Measurements from ENCODE around the gene TMC1. TPM values are rescaled to one million over a fixed set of nuclear protein-coding genes. Genes with fewer than 3 reads are reported as not detected.

TMC1 gene
- total RNA-seq, 4 donors from 2014 or later, result 0.12 to 0.56 (median 0.13) TPM; not detected in 1

DNA sequence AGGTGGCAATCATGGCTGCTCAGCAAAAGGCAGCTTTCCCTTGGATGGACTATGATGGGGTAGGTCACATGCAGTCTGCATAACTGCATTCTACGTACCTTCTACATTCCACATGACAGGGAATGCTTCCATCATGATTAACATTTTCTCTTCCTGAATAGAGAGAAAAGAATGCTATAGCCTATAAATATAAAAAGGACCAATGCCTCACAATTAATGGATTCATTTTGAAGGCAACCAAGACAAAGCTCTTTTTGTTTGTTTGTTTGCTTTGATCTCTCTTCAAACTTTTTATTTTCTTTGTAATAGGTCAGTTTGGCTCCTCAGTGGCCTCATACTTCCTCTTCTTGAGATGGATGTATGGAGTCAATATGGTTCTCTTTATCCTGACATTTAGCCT is 230.1 kb downstream of the TMC1 start:
- TF ChIP-seq, protein P1, sequence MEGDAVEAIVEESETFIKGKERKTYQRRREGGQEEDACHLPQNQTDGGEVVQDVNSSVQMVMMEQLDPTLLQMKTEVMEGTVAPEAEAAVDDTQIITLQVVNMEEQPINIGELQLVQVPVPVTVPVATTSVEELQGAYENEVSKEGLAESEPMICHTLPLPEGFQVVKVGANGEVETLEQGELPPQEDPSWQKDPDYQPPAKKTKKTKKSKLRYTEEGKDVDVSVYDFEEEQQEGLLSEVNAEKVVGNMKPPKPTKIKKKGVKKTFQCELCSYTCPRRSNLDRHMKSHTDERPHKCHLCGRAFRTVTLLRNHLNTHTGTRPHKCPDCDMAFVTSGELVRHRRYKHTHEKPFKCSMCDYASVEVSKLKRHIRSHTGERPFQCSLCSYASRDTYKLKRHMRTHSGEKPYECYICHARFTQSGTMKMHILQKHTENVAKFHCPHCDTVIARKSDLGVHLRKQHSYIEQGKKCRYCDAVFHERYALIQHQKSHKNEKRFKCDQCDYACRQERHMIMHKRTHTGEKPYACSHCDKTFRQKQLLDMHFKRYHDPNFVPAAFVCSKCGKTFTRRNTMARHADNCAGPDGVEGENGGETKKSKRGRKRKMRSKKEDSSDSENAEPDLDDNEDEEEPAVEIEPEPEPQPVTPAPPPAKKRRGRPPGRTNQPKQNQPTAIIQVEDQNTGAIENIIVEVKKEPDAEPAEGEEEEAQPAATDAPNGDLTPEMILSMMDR (IDR thresholded peaks at IDR 0.05), result no peak
- no peak for ATAC-seq (ENCODE audit: low FRiP score)

DNA sequence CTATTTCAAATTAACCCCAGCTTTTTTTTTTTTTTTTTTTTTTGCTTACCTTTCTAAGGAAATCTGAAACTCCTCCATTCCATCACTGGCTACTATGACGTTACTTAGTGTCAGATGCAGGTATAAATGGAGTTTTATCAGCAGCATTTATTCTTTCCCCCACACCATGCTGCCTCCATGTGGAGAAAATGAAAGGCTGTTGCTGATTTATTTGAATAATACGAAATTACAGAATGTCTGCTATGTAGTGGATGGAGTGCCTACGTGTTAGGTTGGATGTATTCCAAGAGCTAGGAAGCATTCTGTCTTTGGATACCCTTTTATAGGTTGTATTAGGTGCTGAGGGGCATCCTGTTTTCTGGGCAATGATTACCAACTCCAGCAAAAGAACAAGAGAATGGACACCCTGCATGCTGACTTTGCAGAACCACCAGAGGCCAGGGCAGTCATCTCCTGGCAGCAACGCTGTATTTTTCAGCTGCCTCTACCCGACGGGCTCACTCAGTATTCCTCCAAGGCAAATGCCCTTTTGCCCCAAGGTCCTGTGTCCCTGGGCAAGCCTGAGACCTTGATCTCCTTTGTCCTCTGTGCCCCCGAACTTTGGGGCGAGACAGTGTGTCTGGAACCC is 232.0 kb downstream of the TMC1 start:
- DNase-seq (ENCODE audit: low spot score) (no peak), ATAC-seq (ENCODE audit: low FRiP score) (no peak)
- TF ChIP-seq, protein P1 (IDR thresholded peaks at IDR 0.05), result no peak

More for the DNA sequence above, 230.1 kb downstream of the TMC1 start:
- no peak for DNase-seq (ENCODE audit: low spot score)

DNA sequence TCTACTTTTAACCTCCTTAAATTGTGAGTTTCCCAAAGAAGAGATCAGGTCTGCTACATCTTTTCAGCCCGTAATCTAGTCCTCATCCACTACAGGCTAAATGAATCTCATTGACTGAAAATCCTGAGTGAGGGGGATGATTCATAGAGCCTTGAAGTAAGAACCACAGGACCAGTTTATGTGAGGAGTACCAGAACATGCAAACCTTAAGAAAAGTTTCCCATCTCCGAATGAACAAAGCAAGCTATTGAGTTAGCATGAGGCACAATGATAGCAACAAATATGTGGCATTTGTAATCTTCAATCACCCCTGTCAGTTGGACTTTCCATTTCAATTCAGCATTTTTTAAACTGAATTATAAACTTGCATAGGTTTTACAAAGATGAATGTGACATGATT is 234.4 kb downstream of the TMC1 start:
- TF ChIP-seq, protein P1 (IDR thresholded peaks at IDR 0.05), result no peak
- DNase-seq (ENCODE audit: low spot score) (no peak), ATAC-seq (ENCODE audit: low FRiP score) (no peak)

DNA sequence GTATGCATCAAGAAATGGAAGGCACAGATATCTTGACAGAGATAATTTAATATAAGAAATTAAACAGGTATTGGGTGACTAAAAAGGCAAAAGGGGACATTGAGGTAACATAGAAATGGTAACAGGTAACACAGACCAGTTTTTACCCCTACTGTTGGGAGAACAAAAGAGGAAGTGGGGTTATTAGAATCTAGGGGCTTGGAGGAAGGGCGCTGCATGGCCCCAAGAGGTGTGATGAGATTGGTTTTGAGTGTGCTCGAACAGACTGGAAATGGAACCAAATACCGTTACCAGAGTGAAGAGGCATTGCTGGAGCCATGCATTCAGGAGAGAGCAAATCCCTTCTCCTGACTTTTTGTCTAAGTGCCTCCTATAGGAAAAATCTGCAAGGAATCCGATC is 237.5 kb downstream of the TMC1 start:
- no peak for DNase-seq (ENCODE audit: low spot score)
- TF ChIP-seq, protein P1 (IDR thresholded peaks at IDR 0.05), result no peak
- ATAC-seq (ENCODE audit: low FRiP score), result no peak

DNA sequence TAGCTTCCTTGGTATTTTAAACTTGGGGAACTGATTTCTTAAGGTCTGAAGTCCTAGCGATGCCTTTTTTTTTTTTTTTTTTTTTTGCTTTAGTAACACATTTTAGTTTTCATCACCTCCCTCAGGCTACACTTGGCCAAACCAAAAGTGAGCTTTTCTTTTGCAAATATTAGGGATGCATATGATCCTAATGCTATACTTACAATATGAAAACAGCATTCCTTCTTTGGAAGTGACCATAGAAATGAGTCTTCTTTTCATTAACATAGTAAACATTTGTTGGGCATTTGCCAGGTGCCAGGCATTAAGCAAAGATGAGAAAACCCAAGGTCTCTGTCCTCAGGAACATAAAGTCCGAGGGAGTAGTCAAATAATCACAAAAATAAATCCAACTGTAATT is 241.6 kb downstream of the TMC1 start:
- DNase-seq (ENCODE audit: low spot score), result no peak
- no peak for ATAC-seq (ENCODE audit: low FRiP score)
- TF ChIP-seq, protein P1 (IDR thresholded peaks at IDR 0.05), result no peak

DNA sequence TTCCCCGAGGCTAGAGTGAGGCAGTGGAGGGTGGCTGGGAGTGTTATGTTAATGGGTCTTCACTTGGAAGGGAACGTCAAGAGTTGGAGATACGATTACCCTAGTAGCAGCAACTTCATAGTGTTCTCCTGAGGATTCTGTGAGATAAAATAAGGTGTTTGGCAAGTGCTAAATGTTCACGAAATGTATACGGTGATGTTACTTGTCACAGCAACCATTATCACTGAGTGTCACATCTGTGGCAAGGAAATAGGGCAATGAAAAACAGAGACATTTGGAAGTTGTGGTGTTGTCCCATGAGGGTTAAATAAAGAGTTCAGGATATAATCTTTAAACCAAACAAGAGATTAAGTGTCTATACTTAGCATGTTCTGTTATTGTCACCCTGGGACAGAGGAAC is 248.1 kb downstream of the TMC1 start:
- DNase-seq (ENCODE audit: low spot score), result no peak
- ATAC-seq (ENCODE audit: low FRiP score), result no peak
- TF ChIP-seq, protein P1 (IDR thresholded peaks at IDR 0.05), result no peak

DNA sequence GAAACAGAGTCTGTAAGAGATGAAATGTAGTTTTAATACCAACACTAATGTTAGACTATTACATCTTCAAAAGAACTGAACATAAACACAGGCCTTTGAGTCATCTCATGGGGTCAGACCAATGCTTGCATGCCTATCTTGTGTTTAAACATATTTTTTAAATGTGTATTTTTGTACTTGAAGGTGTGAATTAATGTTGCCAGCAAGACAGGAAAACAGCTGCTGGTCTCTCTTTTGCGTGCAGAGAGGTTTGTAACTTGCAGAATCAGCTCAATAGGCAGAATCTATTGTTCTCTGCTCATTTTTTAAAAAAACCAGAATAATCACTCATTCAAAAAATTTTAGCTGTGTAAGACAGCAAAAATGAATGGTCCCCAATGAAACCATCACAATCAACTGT is 251.3 kb downstream of the TMC1 start:
- TF ChIP-seq, protein P1 (IDR thresholded peaks at IDR 0.05), result no peak
- ATAC-seq (ENCODE audit: low FRiP score) (no peak), DNase-seq (ENCODE audit: low spot score) (no peak)

Data from omental fat pad (tissue), 4 donors.